ENCODE data around the gene UST. TPM values are rescaled to one million over a fixed set of nuclear protein-coding genes. Genes with fewer than 3 reads are reported as not detected.

The UST gene
- total and polyA plus RNA-seq, 2 experiments from 2014 or later, result 2.9 to 4.0 TPM

DNA sequence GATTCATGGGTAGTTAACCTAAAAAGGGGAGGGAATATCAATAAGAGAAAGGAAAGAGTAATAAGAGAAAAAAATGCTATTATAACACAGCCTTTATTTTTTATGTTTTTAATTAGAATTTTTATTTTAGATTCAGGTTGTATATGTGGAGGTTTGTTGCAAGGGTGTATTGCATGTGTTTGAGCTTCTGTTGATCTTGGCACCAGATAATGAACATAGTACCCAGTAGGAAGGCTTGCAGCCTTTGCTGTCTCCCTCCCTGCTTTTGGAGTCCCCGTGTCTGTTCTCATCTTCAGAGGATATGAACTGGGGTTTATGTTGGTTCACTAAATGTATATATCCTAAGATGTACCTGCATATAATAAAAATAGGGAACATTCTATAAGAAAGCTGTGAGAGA lies 250.0 kb downstream of the UST start:
- Histone ChIP-seq H3K4me1 (ENCODE audit: low read depth) (peaks cover 5% of the 10 kb centered on the region), H3K9me3 (ENCODE audit: low read depth) (no peaks in the 10 kb centered on the region), H3K27me3 (no peaks in the 10 kb centered on the region), H3K36me3 (no peaks in the 10 kb centered on the region), H3K4me3 (no peak overlapping the region), H3K27ac (no peak overlapping the region)
- no peak for DNase-seq (ENCODE audit: low read depth in 1 of 2, low spot score in 1 of 2)
- TF ChIP-seq, protein P1, sequence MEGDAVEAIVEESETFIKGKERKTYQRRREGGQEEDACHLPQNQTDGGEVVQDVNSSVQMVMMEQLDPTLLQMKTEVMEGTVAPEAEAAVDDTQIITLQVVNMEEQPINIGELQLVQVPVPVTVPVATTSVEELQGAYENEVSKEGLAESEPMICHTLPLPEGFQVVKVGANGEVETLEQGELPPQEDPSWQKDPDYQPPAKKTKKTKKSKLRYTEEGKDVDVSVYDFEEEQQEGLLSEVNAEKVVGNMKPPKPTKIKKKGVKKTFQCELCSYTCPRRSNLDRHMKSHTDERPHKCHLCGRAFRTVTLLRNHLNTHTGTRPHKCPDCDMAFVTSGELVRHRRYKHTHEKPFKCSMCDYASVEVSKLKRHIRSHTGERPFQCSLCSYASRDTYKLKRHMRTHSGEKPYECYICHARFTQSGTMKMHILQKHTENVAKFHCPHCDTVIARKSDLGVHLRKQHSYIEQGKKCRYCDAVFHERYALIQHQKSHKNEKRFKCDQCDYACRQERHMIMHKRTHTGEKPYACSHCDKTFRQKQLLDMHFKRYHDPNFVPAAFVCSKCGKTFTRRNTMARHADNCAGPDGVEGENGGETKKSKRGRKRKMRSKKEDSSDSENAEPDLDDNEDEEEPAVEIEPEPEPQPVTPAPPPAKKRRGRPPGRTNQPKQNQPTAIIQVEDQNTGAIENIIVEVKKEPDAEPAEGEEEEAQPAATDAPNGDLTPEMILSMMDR (IDR thresholded peaks at IDR 0.05; ENCODE audit: low read depth, low read length), result no peak

DNA sequence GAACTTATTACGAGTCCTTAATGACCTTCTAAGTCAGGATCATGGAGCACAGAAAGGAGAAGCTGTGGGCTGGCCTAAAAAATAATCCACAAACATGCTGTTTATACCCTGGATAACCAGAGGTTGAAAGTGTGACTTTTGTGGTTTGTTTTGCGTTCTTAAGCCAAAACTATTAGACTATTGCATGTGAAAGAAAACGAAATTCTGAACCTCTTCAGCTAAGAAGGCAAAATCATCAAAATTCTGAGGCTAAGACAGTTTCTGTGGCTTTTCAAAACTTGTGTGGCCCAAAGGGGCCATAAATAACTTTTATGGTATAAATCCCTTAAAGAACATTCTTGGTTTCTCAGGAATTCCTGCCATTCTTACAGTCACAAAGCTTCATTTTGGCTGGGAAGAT lies 251.0 kb downstream of the UST start:
- no peak overlapping the region for H3K4me3 ChIP-seq
- peak in 1 of 2 donors; percentile 14 for DNase-seq (ENCODE audit: low read depth in 1 of 2, low spot score in 1 of 2)
- TF ChIP-seq, protein P1 (IDR thresholded peaks at IDR 0.05; ENCODE audit: low read depth, low read length), result no peak

DNA sequence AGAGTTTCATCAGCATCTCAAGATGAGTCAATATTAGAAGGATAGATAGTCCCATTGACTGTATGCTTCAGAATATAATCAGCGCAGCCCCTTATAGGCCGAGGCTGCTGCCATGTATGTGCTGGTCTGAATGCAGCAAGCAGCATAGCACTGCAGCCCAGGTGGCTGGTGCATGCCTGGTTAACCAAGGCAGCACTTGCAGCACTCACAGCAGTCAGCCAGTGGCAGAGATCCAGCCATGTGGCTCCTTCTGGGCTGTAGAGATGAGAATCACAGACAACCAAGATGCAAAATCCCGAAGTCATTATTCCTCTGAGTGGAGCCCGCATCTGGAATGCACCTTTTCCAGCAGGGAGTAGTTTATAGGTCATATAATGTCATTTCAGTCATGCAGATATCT lies 251.9 kb downstream of the UST start:
- TF ChIP-seq, protein P1 (IDR thresholded peaks at IDR 0.05; ENCODE audit: low read depth, low read length), result no peak
- Histone ChIP-seq H3K9me3 (ENCODE audit: low read depth) (no peaks in the 10 kb centered on the region), H3K27me3 (no peaks in the 10 kb centered on the region), H3K4me1 (ENCODE audit: low read depth) (peaks cover 5% of the 10 kb centered on the region), H3K27ac (no peak overlapping the region), H3K36me3 (no peaks in the 10 kb centered on the region), H3K4me3 (no peak overlapping the region)
- DNase-seq (ENCODE audit: low read depth in 1 of 2, low spot score in 1 of 2), result no peak

More for the DNA sequence above, 251.0 kb downstream of the UST start:
- Histone ChIP-seq H3K36me3 (no peaks in the 10 kb centered on the region), H3K4me1 (ENCODE audit: low read depth) (peaks cover 5% of the 10 kb centered on the region), H3K27me3 (no peaks in the 10 kb centered on the region), H3K9me3 (ENCODE audit: low read depth) (no peaks in the 10 kb centered on the region), H3K27ac (no peak overlapping the region)

DNA sequence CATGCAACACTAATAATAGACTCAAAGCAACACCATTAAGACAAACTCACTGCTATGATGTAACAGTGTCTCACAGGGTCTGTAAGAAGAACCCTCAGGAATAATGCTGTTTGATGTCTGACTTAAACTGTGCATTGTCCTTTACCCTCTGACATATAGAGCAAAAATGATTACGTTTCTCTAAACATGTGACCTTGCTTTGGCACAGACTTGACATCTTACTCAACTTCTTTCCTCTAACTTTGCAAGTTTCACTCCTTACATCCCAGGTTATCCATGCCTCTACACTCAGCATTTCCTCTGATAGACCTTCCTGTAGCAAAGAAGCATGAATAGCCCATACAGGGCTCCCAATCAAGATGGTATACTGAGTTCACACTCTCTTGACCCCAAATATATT lies 252.7 kb downstream of the UST start:
- Histone ChIP-seq H3K4me3 (no peak overlapping the region), H3K36me3 (no peaks in the 10 kb centered on the region), H3K27ac (no peak overlapping the region), H3K9me3 (ENCODE audit: low read depth) (no peaks in the 10 kb centered on the region), H3K27me3 (no peaks in the 10 kb centered on the region), H3K4me1 (ENCODE audit: low read depth) (peaks cover 5% of the 10 kb centered on the region)
- peak in 1 of 2 donors; percentile 59 for DNase-seq (ENCODE audit: low read depth in 1 of 2, low spot score in 1 of 2)
- TF ChIP-seq, protein P1 (IDR thresholded peaks at IDR 0.05; ENCODE audit: low read depth, low read length), result no peak

DNA sequence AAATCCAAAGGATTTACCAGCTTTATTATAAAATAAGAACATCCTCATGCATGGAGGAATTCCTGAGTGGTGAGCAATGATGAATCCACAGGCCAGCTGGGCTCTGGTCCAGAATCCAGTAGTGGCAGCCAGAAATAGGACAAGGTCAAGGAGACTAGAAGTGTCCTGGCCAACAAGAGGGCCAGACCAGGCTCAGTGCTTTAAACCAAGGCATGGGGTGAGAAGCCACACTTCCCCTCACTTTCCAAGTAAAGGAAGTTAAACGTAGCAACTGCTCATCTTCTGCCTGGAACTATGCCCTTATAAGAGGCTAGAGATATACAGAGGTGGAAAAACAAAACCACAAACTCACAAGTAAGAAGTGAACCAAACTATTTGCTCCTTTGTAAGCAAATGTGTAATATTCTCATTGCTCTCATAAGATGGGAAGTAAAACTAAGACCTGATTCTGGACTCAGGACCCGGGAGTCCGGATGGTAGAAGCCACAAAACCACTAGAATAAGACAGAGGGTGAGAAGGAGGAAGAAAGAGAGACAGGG lies 253.2 kb downstream of the UST start:
- Histone ChIP-seq H3K36me3 (no peaks in the 10 kb centered on the region), H3K27ac (no peak overlapping the region), H3K4me1 (ENCODE audit: low read depth) (peaks cover 5% of the 10 kb centered on the region), H3K4me3 (no peak overlapping the region), H3K27me3 (no peaks in the 10 kb centered on the region), H3K9me3 (ENCODE audit: low read depth) (no peaks in the 10 kb centered on the region)
- TF ChIP-seq, protein P1 (IDR thresholded peaks at IDR 0.05; ENCODE audit: low read depth, low read length), result no peak
- DNase-seq (ENCODE audit: low read depth in 1 of 2, low spot score in 1 of 2), result peak; percentile 37 to 88

Data from cardiac muscle cell (in vitro differentiated cells and primary cell).